CD4-positive, alpha-beta T cell treated with Interleukin-15 for 1 hour (primary cell): Measurements from ENCODE around the gene CST9.
"Not testable (repeated sequence)": the region's sequence is repeated elsewhere in the genome, so short reads cannot be mapped to it uniquely, and the experiment has no call there.

Experiments
- DNase-seq: peaks from one replicate; pipeline ENCODE4 v3.0.0-alpha.2; 2020

Gene CST9

DNA sequence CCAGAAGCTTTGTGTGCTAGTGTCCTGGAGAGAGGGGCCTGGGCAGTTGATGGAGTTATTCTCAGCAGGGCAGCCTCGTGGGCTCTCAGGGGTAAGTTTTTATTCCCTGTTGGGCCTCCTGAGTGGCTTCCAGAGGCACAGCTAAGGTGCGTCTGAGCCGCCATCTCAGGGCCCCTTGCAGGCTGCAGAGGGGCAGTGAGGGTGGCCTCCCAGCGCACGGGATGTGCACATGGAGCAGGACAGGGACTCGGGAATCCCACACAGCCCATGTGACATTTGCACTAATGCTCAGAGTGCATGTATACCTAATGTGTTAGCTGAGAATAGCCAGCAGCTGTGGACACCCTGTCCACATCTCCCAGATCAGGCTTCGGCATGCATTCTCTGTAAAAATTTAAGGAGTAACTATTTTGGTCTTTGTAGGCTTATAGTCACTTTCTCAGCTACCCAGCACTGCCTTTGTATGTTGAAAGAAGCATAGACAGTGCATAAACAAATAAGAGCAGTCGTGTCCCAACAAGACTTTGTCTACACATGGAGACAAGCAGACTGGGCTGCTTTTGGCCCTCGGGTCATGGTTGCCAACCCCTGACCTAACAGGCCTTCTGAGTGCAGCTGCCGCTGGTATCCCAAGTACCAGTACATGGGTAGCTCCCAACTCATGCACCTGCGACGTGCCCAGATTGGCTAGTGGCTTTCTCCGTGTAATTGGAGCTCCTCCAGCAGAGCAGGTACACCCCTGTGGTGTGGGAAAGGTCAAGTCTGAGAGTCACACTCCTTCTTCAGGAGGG, 18.8 kb downstream of the CST9 start:
- no peak for DNase-seq

DNA sequence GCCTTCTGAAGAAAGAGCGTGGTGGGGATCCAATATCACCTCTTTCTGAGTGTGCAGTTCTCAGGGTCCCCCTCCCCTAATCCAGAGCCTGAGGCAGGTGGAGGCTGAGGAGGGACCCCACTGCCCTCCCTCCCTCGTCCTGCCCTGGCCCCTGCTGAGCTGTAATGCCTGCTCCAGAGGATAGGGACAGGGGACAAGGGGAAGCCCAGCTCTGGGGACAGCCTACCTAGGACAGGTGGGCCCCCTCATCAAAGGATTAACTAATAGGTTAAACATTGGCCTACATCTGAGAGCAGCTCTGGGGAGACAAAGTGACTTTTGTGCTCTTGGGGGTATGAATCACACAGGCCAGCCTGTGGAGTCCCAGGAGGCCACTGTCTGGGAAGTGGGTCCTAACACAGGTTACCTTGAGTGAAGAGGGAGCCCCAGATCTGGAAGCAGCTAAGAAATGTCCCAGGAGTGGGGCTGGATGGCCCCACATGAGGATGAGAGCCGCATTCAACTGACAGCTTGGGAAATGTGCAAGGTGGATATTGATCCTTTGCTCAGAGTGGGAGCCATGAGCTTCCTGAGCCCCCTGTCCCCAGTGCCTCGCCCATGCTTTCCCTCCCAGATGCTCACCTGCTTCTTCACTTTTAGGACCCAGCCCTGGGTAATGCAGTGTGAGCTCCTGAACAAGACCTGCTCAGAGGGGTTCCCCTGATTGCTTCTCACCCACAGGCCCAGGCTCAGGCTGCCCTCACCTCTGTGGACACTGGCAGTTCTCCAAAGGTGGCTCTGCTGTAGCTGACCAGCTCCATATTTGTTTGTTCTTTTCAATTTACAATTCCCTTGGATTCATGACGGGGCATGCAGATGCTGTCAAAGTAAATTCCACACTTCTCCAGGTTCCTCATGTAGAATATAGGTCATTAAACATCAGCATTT, 19.6 kb downstream of the CST9 start:
- no peak for DNase-seq

DNA sequence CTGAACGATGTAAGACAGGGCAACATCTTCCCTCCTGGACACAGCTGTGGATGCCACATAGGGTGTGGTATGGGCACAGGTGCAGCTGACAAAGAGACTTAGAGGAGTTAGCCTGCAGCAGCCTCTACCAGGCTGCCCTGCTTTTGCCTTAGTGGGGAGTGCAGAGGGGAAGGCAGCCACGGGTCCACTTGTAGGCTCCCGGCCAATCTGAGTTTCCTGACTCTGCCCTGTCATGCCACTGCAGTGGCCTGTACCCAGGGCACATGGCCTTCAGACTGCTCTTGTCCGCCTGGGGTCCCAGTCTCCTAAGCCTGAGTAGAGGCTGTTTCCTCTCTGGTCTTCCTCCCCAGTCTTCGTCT, 20.3 kb downstream of the CST9 start:
- no peak for DNase-seq

DNA sequence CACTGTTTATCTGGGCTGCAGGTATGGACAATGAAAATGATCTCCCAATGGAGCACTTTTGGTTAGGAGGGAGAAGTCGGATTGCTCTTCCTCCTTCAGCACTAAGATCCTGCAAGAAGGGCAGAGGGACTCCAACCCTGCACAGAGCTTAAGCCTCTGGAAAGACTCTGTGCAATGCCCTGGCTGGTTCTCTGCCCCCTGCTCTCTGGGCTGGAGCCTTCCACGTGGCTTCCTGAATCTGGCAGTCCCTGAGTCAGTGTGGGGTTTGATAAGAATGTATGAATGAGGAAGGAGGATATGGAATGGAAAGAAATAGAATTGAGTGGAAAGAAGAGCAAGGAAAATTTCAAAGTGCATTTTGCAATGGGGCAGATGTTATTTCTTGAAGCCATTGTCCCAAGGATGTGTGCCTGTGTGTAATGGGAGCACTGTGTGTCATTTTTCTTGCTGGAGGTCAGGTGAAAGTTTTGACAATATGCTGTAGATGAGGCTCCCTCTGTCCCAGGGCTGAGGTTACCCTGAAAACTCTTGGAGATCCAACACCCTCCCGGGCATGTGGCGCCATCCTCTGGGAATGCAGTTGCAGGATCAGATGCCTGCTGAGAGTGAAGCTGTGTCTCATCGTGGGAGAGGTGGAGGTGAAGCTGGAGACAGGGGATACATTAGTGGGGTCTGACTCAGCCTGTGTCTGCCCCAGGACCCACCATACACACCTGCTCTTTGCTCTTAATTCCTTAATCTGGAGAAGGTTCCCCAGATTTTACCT, 21.1 kb downstream of the CST9 start:
- DNase-seq = no peak

DNA sequence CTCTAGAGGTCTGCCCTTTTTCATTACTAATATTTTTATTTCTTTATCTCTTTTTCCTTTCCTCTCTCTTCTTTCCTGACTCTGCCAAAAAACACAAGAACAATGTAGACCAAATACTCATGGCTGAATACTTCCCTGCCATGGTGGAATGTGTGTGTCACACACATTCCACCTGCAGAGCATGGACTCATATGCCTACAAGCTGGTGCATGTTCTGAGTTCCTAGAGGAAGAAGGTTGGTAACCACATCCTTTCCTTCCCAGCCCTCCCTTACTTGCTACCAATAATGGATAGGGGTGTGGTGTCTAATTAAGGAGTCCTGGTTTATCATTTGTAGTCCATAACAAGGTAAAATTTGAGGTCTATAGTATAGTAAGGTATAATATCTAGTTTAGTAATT, 22.2 kb downstream of the CST9 start:
- DNase-seq = no peak

DNA sequence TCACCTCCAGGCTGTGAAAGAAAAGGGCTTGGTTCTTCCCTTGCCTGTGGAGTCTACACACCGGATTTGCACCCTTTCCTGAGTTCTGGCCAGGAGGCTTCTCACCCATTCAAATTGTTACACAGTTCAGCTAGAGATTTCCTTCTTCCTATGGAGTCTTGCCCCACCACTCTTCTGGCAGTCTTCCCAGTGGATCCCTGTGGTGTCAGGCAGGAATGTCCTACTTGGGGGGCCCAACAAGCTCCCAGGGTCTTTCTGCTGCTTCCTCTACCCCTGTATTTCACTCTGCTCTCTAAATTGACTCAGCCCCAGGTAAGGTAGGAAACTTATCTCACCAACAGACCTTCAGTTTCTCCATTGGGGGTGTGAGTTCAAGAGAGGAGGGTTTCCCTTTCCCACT, 23.4 kb downstream of the CST9 start:
- DNase-seq = no peak

DNA sequence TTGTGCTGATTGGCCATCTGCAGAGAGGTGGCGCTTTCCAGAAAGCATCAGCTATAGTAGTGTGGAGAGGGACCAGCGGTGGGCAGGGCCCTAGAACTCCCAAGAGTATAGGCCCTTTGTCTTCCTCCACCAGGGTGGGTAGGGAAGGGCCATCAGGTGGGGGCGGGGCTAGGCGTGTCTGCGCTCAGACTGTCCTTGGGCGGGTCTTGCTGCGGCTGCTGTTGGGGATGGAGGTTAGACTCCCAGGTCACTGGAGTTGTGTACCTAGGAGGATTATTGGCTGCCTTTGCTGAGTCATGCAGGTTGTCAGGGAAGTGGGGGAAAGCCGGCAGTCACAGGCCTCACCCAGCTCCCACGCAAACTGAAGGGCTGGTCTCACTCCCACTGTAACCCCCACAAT, 23.9 kb downstream of the CST9 start:
- not testable (repeated sequence) for DNase-seq

DNA sequence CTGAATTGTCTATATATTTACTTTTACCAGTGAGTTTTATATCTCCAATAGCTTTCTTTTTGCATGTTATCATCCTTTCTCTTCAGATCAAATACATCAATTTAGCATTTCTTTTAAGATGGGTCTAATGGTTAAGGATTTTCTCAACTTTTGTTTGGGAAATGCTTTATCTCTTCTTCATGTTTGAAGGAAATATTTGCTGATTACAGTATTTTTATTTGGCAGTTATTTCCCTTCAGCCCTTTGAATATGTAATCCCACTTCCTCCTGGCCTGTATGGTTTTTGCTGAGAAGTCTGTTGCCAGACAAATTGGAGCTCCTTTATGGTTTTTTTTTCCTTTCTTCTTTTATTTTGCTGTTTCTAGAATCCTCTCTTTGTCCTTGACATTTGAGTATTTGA, 30.7 kb downstream of the CST9 start:
- DNase-seq = no peak

DNA sequence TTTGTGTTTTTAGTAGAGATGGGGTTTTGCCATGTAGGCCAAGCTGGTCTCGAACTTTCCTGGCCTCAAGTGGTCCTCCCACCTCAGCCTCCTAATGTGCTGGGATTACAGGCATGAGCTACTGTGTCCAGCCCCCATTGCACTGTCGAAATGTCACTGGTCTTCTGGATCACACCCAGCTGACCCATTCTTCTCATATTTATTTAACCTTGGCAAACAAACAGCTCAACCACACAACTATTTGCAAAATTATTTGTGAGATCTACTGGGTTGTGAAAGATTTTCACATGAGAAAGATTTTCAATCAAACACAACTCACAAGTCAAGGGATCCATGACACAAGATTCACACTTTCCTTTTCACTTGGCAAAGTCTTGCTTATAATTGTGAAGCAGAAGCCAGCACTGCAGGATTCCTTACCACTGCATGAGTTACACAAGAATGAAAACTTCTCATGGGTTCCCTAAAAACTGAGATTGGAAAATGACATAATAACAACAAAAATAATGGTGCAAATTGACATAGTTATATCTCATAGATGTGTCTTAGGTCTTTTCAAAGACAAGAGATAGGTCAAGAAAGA, 35.4 kb downstream of the CST9 start:
- no peak for DNase-seq

DNA sequence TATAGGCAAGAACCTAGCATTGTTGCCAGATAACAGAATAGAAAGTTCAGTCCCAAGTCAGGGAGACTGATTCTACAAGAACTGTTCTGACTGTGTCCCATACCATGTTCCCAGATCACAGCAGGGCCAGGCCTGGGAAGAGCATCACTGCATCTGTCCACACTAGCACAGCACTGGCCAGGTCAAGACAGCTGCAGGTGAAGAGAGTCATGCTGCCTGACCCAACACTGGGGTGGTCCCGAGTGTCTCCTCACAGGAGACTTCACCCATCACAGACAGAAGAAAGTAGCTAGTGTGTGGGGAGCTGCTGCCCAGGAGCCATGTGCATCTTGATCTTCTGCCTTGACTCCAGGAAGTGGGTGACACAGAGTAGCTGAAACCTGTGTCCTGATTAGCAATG, 36.1 kb downstream of the CST9 start:
- DNase-seq = no peak

DNA sequence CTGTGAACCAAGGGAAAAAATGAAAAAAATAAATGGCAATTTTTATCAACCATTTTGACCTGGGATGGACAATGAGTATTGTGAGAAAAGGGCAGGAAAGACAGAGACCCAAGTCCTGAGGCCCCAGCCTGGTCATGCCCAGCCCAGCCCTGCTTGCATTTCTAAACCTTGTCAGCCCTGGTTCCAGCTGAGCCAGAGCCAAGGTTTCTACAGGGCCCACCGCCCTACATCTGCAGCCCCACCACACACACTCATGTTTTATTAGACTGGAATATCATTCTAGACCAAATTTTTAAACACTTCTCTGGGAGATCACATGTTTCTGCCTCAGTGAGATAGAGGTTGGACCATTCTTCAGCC, 36.8 kb downstream of the CST9 start:
- DNase-seq = no peak

DNA sequence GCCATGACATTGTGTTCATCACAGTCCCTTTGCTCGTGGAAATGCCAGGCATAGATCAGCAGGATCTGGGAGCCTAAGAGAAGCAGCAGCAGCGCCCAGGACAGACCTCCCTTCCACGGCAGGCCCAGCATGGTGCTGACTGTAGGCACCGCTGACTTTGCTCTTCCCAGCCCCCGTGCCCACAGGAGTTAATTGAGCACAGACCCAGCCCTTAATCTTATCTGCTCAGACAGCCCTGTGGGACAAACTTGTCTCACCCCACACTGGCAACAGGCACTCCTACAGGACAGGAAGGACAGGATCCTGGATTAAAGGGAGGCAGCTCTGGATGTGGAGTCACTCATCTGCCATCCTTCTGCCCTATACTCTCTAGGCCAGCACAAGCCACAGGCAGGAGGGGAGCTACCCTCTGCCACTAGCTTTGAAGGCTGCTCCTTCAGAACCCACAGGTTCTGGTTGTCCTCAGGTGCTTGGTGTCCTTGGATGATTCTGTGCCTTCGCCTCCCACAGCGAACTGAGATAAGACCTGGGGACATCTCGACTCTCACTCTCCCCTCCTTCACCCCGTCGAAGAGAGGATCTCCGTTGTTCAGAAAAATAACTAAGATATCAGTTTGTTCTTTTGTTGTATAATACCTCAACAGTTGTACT, 37.3 kb downstream of the CST9 start, which contains the start of gene CST9L:
CST9L (minus strand) TSS at position 165 of the 651 bp plus-strand sequence; CDS start at position 131, 34 bp downstream.
- no peak for DNase-seq

DNA sequence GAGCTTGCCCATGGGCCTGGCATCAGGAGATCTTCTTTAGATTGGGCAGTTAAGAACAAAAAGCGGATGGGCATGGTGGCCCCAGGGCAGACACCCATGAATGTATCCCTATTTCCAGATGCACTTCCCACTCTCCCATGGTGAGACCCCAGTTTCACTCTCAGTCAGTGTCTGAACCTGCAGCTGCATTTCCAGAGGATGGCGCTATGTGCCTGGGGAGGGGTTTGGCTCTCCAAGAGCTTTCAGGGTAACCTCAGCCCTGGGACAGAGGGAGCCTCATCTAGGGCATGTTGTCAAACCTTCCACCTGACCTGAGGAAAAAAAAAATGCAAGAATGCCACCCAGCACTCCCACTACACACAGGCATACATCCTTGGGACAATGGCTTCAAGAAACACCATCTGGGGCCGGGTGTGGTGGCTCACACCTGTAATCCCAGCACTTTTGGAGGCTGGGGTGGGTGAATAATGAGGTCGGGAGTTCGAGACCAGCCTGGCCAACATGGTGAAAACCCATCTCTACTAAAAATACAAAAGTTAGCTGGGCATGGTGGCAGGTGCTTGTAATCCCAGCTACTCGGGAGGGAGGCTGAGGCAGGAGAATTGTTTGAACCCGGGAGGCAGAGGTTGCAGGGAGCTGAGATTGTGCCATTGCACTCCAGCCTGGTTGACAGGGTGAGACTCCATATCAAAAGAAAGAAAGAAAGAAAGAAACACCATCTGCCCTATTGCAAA, 39.4 kb downstream of the CST9 start:
- DNase-seq = no peak

DNA sequence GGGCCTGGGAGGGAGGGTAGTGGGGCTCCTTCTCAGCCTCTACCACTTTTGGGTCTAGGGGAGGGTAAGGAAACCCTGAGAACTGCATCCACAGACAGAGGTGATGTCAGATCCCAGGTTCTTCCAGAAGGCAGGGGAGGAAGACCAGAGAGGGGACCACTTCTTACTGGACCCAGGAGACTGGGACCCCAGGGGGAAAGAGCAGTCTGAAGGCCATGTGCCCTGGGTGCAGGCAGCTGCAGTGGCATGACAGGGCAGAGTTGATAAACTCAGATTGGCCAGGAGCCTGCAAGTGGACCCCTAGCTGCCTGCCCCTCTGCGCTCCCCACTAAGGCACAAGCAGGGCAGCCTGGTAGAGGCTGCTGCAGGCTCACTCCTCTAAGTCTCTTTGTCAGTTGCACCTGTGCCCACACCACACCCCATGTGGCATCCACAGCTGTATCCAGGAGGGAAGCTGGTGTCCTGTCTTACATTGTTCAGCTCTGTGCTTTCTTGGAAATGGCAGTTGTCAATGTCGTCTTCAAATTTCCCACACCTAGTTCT, 40.1 kb downstream of the CST9 start:
- no peak for DNase-seq

DNA sequence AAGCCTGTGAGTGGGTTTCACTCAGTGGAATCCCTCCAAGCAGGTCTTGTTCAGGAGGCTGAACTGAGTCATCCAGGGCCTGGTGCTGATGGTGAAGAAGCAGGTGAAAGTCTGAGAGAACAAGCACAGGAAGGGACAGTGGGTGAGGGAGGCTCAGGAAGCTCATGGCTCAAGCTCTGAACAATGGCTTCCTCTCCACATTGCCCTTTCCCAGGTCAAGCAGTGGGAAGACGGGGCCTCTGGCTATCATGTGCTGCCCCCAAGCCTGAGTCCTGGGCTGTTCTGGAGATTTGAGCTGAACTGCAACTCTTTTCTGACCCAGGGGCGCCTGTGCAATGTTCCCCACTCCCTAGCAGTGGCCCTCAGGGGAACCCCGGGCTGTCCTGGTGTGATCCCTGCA, 40.8 kb downstream of the CST9 start:
- DNase-seq = no peak

DNA sequence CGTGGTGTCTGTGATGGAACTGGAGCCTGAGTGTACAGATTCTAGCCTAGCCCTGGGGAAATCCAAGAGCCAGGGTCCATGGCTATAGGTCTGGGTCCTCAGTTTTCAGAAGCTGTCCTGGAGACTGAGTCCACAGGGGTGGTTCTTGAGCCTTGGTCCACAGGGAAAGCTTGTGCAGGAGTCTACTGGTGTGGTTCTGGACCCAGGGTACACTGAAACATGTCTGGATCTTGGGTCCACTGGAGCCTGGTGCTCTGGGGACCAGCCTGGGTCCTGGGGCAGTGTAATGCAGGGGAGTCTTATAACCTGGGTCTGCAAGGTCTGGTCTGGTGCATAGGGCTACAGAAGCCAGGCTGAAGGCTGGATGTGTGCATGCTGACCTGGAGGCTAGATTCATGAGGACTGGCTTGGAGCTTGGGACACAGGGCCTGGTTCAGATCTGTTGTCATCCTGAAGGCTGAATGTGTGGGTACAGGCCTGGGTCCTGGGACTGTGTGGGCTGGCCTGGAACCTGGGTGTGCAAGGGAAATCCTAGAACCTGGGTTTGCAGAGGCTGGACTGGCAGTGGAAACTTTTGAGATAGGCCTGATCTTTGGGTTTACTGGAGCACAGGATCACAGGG, 42.9 kb downstream of the CST9 start:
- no peak for DNase-seq

DNA sequence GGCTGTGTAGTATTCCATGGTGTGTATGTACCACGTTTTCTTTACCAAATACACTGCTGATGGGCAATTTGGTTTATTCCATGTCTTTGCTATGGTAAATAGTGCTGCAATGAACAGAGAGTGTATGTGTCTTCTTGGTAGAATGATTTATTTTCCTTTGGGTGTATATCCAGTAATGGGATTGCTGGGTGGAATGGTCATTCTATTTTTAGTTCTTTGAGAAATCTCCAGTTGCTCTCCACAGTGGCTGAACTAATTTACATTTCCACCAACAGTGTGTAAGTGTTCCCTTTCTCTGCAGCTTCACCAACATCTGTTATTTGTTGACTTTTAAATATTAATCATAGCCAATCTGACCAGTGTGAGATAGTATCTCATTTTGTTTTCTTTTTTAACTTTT, 51.3 kb downstream of the CST9 start:
- no peak for DNase-seq
